ENCODE results near the gene FAM20B.

DNA sequence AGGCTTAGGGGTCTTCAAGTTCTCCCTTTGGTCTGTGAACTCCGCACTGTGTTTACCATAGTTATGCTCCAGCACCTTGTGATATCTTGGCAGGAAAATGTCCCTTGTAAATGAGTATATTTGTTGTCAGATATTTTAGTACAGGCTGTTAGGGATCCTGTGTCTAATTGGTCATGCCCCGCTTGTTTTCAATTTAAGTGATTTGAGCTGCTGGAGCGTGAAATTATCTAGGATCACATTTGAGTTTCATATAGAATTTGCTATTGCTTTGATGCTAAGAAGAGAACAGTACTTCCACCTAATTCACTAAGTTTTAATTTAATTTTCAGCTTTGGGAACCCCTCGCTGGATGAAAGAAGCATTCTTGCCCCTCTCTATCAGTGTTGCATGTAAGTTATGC is 40.8 kb downstream of the FAM20B start:
- TF ChIP-seq, protein P1, sequence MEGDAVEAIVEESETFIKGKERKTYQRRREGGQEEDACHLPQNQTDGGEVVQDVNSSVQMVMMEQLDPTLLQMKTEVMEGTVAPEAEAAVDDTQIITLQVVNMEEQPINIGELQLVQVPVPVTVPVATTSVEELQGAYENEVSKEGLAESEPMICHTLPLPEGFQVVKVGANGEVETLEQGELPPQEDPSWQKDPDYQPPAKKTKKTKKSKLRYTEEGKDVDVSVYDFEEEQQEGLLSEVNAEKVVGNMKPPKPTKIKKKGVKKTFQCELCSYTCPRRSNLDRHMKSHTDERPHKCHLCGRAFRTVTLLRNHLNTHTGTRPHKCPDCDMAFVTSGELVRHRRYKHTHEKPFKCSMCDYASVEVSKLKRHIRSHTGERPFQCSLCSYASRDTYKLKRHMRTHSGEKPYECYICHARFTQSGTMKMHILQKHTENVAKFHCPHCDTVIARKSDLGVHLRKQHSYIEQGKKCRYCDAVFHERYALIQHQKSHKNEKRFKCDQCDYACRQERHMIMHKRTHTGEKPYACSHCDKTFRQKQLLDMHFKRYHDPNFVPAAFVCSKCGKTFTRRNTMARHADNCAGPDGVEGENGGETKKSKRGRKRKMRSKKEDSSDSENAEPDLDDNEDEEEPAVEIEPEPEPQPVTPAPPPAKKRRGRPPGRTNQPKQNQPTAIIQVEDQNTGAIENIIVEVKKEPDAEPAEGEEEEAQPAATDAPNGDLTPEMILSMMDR (conservative IDR thresholded peaks at IDR 0.05 in 1 of 2, IDR thresholded peaks at IDR 0.05 in 1 of 2; ENCODE audit: extremely low read depth in 1 of 2, insufficient read depth in 1 of 2, low read depth in 1 of 2, low read length in 2 of 2): no peak
- TF ChIP-seq EZH2 (IDR thresholded peaks at IDR 0.05; ENCODE audit: borderline replicate concordance, low read length): no peak
